SJCRH30 (cell line): ENCODE data around the gene CNKSR3. TPM values are rescaled to one million over a fixed set of nuclear protein-coding genes. Genes with fewer than 3 reads are reported as not detected.

Experiments used
- DNase-seq, 2 experiments: peaks; one replicate each; pipeline ENCODE4 v3.0.0-alpha.2; 2015 to 2020
- H3K27ac ChIP-seq: fragments of 250-450 bp; sonication (Bioruptor Pico); 2 replicates; pipeline ENCODE4 v1.5.1; 2020; ENCODE audit warnings: mild to moderate bottlenecking, moderate library complexity
- H3K27me3 ChIP-seq: fragments of 250-450 bp; sonication (Bioruptor Pico); 2 replicates; pipeline ENCODE4 v1.5.1; 2020; ENCODE audit warnings: mild to moderate bottlenecking, moderate library complexity
- H3K36me3 ChIP-seq: fragments of 250-450 bp; sonication (Bioruptor Pico); 2 replicates; pipeline ENCODE4 v1.5.1; 2020; ENCODE audit warnings: mild to moderate bottlenecking, moderate library complexity
- H3K4me1 ChIP-seq: fragments of 250-450 bp; sonication (Bioruptor Pico); 2 replicates; pipeline ENCODE4 v1.5.1; 2020; ENCODE audit warnings: mild to moderate bottlenecking, moderate library complexity
- H3K4me3 ChIP-seq: fragments of 250-450 bp; sonication (Bioruptor Pico); 2 replicates; pipeline ENCODE4 v1.5.1; 2020; ENCODE audit warnings: mild to moderate bottlenecking, moderate library complexity
- H3K9me3 ChIP-seq: fragments of 250-450 bp; sonication (Bioruptor Pico); replicated peaks from 2 replicates; pipeline ENCODE4 v1.5.1; 2020; ENCODE audit warnings: mild to moderate bottlenecking, moderate library complexity
- total RNA-seq: library from RNA; depleted of rRNA; stranded (reverse); fragments of >200 nt; shearing (Covaris generic); gene quantifications from 2 replicates; pipeline ENCODE4 v1.2.3, GENCODE V29; 2014

The CNKSR3 gene
- total RNA-seq, 1 experiment from 2014 or later: 33.8 TPM

DNA sequence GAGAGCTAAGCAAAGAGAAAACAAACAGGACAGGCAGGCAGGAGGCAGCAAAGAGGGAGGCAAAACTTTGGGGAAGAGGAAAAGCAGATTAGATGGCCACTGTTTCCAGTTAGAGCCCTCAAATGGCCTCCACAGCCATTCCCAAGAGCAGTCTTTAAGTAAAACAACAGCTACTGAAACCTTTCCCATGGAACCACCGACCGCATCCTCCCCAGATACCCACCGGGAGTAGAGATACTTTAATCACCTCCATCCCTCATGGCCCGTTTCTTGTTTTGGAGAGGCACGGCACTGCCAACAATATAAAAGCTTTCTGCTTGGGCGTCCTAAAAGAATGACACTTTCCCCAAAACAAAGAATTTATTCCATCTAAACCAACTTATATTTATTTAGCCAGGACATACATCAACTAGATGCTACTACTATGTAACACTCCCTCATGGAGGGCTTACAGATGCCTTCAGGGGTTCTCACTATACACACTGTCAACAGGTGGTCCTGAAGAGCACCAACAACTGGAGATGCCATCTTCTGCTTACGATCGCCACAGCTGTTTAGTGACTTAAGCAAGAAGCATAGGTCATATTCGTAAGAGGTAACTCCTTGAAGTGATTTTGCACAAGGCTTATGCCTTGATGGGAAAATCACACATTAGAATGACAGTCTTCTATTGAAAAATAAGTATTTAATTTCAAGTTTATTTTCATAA, 43.4 kb downstream of the CNKSR3 start:
- peak; percentile 88 to 96 for DNase-seq
- peak overlapping the region; percentile 87 for H3K27ac ChIP-seq

DNA sequence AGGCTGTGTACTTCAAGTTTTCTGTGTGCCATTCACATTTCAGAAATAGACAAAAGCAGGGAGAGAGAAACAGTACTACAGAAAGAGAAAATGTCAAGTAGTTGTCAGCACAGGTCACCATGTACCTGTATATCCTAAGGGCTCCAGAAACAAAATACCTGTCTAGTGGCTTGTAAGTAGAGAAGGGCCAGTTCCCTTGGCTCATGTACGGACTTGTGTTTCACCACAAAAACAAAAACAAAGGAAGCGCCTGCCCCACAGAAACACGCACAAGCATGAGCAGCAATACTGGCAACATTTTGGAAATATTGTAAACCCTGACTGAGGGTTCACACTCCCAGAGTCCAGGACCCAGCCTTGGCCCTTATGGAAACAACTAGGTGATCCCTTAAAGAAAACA, 44.3 kb downstream of the CNKSR3 start:
- H3K4me3 ChIP-seq: no peak overlapping the region
- DNase-seq: no peak
- H3K9me3 ChIP-seq: peaks cover 5% of the 10 kb centered on the region
- no peaks in the 10 kb centered on the region for H3K27me3 ChIP-seq
- H3K36me3 ChIP-seq: peaks cover 8% of the 10 kb centered on the region
- H3K27ac ChIP-seq: 0 out of 2 replicates have a peak overlapping the region, but pooled peaks have one; percentile 4
- H3K4me1 ChIP-seq: peaks cover 28% of the 10 kb centered on the region

More for the DNA sequence above, 43.4 kb downstream of the CNKSR3 start:
- peak overlapping the region; percentile 18 for H3K4me3 ChIP-seq
- H3K4me1 ChIP-seq: peaks cover 24% of the 10 kb centered on the region
- H3K27me3 ChIP-seq: no peaks in the 10 kb centered on the region
- peaks cover 5% of the 10 kb centered on the region for H3K9me3 ChIP-seq
- H3K36me3 ChIP-seq: peaks cover 8% of the 10 kb centered on the region

DNA sequence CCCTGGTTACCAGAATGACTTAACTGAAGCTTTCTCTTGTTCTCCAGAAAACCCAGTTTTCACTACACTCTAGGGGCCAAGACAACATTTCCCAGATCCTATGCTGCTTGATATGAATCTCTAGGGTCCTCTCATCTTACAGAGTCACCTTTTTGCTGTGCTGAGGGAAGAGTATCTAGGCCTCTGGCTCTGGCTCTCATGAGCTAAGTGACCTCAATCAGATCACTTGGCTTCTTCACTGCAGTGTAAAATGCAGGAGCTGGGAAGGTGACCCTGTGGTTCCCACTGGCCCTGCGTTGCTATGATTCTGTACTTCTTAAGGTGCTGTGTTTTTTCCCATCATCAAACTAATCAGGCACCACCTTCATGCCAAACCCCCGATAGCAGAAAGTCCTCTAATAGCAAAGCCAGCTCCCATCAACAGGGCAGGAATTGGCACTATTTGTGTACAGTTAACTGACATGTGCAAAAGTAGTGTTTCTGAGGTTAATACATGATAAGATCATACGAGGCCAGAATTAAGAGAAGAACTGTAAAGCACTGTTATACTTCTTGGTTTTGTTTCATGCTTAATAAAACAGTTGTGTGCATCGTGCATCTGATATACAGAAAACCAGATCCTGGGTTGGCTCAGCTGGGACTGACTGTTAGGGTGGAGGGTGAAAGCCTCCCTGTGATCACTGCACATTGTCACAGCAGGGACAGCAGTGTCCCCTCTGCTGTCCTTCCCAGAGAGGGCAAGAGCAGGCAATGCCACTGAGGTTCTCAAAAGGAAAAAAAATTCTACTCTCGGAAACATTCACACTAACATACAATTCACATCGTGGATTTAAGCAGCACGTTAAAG, 46.7 kb downstream of the CNKSR3 start:
- DNase-seq: no peak
- Histone ChIP-seq H3K4me3 (no peak overlapping the region), H3K27me3 (no peaks in the 10 kb centered on the region), H3K36me3 (no peaks in the 10 kb centered on the region; the same call in 1 of the 2 replicates), H3K27ac (no peak overlapping the region), H3K4me1 (peaks cover 43% of the 10 kb centered on the region), H3K9me3 (no peaks in the 10 kb centered on the region)

DNA sequence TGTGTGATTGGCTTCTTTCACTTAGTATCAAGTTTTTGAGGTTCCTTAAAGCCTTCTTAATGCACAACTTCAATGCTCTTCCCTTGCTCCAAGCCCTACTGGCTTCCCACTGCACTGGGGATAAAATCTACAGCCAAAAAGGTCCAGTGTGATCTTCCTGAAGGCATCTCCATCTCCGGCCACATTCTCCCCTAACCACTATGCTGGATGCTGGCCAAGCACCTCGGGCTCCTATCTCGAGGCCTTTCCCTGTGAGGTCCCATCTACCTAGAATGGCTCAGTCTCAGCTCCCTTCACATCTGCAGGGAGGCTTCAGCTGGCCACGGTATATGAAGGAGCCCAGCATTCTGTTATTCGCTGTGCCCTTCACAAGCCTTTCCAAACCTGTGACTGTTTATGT, 48.1 kb downstream of the CNKSR3 start:
- no peaks in the 10 kb centered on the region for H3K9me3 ChIP-seq
- DNase-seq: peak; percentile 67 to 80
- peaks cover 53% of the 10 kb centered on the region for H3K4me1 ChIP-seq
- no peaks in the 10 kb centered on the region; the same call in 1 of the 2 replicates for H3K36me3 ChIP-seq
- no peak overlapping the region for H3K27ac ChIP-seq
- no peaks in the 10 kb centered on the region for H3K27me3 ChIP-seq
- H3K4me3 ChIP-seq: no peak overlapping the region

DNA sequence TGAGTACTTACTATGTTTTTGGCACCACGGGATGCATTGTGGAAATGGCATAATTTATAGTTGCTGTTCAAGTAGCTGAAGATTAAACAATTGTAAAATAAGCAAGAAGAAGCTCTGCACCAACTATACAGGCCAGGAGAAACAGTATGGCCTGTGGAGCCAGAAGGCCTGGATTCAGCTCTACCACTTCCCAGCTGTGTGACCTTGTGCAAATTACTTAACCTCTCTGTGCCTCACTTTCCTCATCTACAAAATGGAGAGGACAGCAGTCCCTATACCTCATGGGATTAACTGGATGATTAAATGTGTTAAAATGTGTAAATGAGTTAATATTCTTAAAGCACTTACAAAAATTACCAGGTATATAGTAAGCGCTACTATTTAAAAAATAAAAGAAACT, 49.1 kb downstream of the CNKSR3 start:
- no peak overlapping the region for H3K4me3 ChIP-seq
- H3K9me3 ChIP-seq: no peaks in the 10 kb centered on the region
- DNase-seq: no peak
- H3K4me1 ChIP-seq: peaks cover 51% of the 10 kb centered on the region
- H3K27me3 ChIP-seq: no peaks in the 10 kb centered on the region
- H3K36me3 ChIP-seq: no peaks in the 10 kb centered on the region; the same call in 1 of the 2 replicates
- no peak overlapping the region for H3K27ac ChIP-seq

DNA sequence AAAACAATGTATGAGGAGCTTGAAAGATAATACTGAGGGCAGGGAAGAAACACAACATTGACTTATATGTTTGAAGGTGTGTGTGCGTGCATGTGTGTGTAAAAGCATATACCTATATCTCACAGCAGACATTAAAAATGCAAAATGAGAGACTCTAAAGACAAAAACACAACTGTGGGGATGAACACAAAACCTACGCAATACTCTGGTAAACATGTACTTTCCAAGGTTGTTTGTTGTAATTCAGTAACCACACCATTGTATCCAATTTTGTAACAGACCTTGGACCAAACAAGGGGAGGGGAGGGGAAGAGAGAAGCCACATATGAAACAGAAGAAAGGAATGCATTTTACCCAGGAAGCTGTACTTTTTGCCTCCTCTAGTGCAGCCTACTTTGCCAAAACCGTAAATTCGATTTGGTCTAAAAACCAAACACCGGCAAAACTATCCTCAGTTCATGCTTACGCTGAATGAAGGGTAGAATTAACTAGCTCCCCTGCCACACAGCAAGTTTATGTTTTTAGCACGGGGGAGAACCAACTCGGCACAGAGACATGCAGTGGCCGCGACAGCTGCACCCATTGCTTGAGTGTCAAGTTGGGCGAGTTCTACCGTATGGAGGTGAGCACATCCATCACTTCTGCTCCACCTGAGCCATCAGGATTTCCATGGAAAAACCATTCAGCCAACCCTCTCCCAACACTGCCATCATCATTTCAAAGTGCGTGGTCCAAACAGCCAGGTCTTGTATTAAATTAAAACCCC, 50.0 kb downstream of the CNKSR3 start:
- H3K9me3 ChIP-seq: no peaks in the 10 kb centered on the region
- H3K36me3 ChIP-seq: no peaks in the 10 kb centered on the region; the same call in 1 of the 2 replicates
- no peak overlapping the region for H3K27ac ChIP-seq
- H3K27me3 ChIP-seq: no peaks in the 10 kb centered on the region
- peaks cover 45% of the 10 kb centered on the region for H3K4me1 ChIP-seq
- H3K4me3 ChIP-seq: no peak overlapping the region
- DNase-seq: no peak

DNA sequence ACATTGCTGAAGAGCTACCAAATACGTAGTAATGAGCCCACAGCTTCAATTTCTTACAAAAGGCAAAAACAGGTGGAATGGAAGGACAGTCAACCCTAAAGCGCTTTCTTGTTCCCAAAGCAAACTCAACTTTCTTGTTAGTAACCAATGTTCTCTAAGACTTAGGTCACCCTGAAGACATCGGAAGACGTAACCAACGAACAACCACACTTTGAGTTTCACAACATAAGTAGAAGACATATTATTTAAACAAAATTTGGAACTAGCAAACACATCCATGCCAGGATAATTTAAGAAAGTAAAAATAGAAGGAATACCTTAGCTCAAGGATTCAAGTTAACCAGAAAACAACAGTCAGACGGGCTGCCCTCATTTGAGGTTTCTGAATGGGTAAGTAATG, 51.0 kb downstream of the CNKSR3 start:
- H3K4me1 ChIP-seq: peaks cover 45% of the 10 kb centered on the region
- H3K36me3 ChIP-seq: no peaks in the 10 kb centered on the region
- H3K9me3 ChIP-seq: no peaks in the 10 kb centered on the region
- H3K4me3 ChIP-seq: no peak overlapping the region
- no peak for DNase-seq
- no peaks in the 10 kb centered on the region for H3K27me3 ChIP-seq
- H3K27ac ChIP-seq: no peak overlapping the region

DNA sequence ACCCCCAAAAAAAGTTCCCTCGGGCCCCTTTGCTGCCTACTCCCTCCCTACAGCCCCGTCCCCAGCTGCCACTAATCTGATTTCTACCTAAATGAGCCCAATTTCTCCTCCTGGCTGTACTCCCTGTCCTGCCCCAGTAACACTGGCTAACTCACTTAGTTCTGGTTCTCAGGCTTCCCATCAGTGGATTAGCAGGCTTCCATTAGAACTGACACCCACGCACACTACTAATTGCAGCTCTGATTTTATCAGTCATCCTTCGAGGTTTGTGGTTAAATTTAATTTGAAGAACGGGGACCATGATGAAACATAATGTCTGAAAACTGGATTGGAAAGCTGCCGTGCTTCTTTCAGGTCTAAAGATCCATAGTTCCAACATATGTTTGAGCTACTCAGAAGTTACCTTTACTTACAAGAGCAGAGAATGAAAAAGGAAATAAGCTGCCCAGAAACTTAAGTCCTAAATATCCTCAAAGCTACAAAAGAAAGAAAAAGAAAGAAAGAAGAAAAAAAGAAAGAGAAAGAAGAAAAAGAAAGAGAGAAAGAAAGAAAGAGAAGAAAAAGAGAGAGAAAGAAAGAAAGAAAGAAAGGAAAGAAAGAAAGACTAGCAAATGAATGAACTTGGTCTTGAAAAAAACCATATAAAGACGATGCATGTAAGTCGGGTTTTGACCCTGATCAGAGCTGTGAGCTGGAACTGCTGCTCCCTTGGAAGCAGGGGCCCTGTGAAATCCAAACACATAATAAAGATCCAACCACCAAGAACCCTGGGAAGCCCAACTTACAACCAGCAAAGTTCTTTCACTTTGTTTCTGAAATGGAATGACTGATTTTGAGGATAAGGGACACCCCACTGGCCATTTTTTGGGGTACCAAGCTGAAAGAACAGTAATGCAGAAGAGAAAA, 51.7 kb downstream of the CNKSR3 start:
- Histone ChIP-seq H3K4me1 (peaks cover 45% of the 10 kb centered on the region), H3K4me3 (no peak overlapping the region), H3K9me3 (no peaks in the 10 kb centered on the region), H3K27me3 (no peaks in the 10 kb centered on the region), H3K36me3 (no peaks in the 10 kb centered on the region), H3K27ac (peak overlapping the region; percentile 44)
- peak; percentile 24 to 55 for DNase-seq

DNA sequence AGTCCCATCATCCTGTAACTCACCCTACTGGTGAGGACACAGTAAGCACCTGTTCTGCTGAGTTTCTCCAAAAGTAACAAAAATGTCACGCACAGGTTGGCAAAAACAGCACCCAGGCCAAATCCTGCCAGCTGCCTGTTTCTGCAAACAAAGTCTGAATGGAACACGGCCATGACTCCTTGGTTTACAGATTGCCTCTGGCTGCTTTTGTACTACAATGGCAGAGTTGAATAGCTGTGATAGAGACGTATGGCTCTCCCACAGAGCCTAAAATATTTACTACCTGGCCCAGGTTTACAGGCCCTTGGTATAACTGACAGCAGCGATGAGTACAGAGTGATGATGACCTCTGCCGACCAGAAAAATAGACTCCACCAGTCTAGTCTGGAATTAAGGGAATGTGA, 52.6 kb downstream of the CNKSR3 start:
- peaks cover 49% of the 10 kb centered on the region for H3K4me1 ChIP-seq
- peak; percentile 41 to 61 for DNase-seq

DNA sequence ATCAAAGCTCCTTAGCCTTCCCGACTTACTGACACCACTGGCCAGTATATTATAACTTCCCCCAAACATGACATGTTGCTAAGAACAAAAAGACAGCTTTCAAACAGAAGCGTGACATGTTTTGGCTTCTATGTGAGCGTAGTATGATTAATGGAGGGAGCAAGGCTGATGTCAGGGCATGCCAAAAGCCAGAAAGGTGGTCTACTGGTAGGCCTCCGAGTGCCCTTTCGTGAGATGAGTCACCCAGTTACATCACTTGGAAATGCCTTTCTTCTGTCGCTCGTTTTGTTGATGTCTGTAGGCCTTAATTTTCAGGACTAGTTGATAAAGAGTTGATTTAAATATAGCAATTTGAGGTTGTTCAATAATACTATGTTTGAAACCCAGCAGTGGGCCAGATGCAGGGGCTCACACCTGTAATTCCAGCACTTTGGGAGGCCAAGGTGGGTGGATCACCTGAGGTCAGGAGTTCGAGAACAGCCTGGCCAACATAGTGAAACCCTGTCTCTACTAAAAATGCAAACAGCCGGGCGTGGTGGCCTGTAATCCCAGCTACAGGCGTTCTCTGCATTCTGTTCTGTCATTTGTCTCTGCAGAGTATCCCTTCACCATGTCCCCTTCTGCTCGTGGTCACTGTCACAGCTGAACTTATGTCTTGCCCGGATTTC, 53.3 kb downstream of the CNKSR3 start:
- peaks cover 43% of the 10 kb centered on the region for H3K4me1 ChIP-seq
- H3K4me3 ChIP-seq: no peak overlapping the region
- no peak for DNase-seq
- no peaks in the 10 kb centered on the region for H3K27me3 ChIP-seq
- H3K27ac ChIP-seq: no peak overlapping the region
- no peaks in the 10 kb centered on the region for H3K9me3 ChIP-seq
- H3K36me3 ChIP-seq: no peaks in the 10 kb centered on the region

More for the DNA sequence above, 52.6 kb downstream of the CNKSR3 start:
- H3K27me3 ChIP-seq: no peaks in the 10 kb centered on the region
- no peaks in the 10 kb centered on the region for H3K36me3 ChIP-seq
- H3K4me3 ChIP-seq: no peak overlapping the region
- peak overlapping the region; percentile 44 for H3K27ac ChIP-seq
- no peaks in the 10 kb centered on the region for H3K9me3 ChIP-seq

DNA sequence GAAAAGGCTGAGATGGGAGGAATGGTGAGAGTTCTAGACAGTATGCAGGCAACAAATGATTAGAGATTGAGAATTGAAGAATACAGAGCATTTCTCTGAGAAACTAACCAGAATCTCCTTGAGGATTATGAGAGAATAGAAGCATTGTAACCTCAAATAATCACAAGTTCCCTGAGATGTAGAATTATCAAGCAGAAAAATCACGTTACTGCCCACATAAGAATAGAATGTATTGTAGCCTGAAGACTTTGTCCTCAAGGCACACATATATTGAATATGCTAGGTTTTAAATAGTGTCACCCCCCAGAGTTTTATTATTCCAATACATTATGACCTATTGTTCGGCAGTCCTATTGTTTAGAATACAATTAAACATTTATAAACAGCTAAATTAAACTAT, 57.2 kb downstream of the CNKSR3 start:
- no peak for DNase-seq
- no peaks in the 10 kb centered on the region for H3K9me3 ChIP-seq
- H3K27me3 ChIP-seq: no peaks in the 10 kb centered on the region
- no peak overlapping the region for H3K4me3 ChIP-seq
- no peak overlapping the region for H3K27ac ChIP-seq
- peaks cover 4% of the 10 kb centered on the region for H3K36me3 ChIP-seq
- H3K4me1 ChIP-seq: peaks cover 39% of the 10 kb centered on the region

DNA sequence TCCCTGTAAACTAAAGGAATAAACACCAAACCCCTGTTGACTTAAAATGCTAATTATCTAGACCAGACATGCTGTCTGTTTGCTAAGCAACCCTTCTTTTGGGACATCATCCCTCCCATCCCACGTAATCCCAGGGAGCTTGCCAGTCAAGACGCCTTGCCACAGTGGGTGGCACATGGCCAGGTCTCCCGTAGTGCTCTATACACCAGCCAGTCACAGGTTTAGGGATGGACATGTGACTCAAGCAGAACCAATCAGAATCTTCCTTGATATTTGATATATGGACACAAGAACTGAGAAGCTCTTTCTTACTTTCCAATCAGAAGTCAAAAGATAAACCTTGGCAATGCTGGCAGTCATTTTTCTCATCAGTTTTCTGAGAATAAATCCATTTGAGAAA, 60.0 kb downstream of the CNKSR3 start:
- peaks cover 4% of the 10 kb centered on the region for H3K36me3 ChIP-seq
- no peaks in the 10 kb centered on the region for H3K27me3 ChIP-seq
- peaks cover 34% of the 10 kb centered on the region for H3K4me1 ChIP-seq
- H3K9me3 ChIP-seq: no peaks in the 10 kb centered on the region
- no peak overlapping the region for H3K4me3 ChIP-seq
- DNase-seq: peak; percentile 37 to 40
- H3K27ac ChIP-seq: no peak overlapping the region; the same call in 1 of the 2 replicates

DNA sequence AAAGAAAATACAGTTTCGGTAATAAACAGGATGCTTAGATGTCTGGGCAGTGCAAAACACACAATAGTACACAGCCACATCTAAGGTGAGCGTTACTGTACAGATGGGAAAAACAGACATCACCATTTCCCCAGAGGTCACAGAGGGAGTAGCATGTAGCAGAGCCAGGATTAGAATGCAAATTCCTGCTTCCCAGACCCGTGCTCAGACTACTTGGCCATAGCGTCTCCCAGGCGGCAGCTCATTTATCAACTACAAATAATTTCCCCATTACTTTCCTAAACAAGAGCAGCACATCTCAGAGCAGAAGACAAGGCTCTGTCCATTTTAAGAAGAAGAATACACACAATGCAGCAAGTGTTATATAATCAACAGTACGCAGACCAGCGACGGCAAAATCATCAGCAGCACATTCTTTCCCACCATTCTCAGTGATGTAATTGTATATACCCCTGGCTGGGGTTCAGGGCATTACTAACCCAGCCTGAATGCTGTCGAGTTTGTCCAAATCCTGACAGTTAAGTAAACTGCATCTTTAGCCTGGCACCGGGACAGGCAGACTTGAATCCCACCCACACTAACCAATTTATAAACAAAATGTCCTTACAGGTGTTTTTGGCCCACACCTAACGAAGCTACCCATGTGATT, 61.9 kb downstream of the CNKSR3 start:
- no peaks in the 10 kb centered on the region for H3K27me3 ChIP-seq

More for the DNA sequence above, 61.9 kb downstream of the CNKSR3 start:
- DNase-seq: peak; percentile 69 to 82
- no peaks in the 10 kb centered on the region for H3K9me3 ChIP-seq
- peaks cover 34% of the 10 kb centered on the region for H3K4me1 ChIP-seq
- H3K4me3 ChIP-seq: peak overlapping the region; percentile 49
- H3K27ac ChIP-seq: peak overlapping the region; percentile 91
- peaks cover 6% of the 10 kb centered on the region for H3K36me3 ChIP-seq
